ENCODE results near the gene RASSF4.

Gene RASSF4

GRCh38 chr10:44983066-44983894 is 23.7 kb downstream of the RASSF4 start:
- H3K36me3 Mint-ChIP-seq = no peaks in the 10 kb centered on the region

DNA sequence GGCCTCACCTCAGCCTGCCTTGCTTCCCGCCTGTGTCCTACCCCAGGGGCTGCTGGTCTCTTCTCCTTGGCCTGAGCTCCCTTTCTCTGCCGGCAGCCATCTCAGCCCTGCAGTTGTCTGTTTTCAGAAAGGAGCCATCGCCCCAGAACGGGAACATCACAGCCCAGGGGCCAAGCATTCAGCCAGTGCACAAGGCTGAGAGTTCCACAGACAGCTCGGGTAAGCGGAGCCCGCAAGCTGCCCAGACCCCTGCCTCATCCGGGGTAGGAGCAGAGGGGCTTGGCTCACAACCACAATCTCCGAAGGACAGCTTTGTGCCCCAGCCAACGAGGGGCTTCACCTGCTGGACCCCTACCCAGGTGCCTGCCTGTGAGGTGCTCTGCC is 24.3 kb downstream of the RASSF4 start:
- H3K36me3 Mint-ChIP-seq = no peaks in the 10 kb centered on the region
- no peak overlapping the region for H3K27ac Mint-ChIP-seq
- DNase-seq = no peak
- no peaks in the 10 kb centered on the region for H3K9me3 Mint-ChIP-seq
- peaks cover 2% of the 10 kb centered on the region for H3K4me1 Mint-ChIP-seq
- peaks cover 35% of the 10 kb centered on the region for H3K27me3 Mint-ChIP-seq
- CTCF ChIA-PET = no interaction called here
- H3K4me3 Mint-ChIP-seq = no peak overlapping the region

More at GRCh38 chr10:44983066-44983894, 23.7 kb downstream of the RASSF4 start:
- Mint-ChIP-seq H3K27me3 (peaks cover 34% of the 10 kb centered on the region), H3K4me3 (no peak overlapping the region), H3K4me1 (peaks cover 7% of the 10 kb centered on the region), H3K27ac (no peak overlapping the region), H3K9me3 (no peaks in the 10 kb centered on the region)
- no peak for DNase-seq
- CTCF ChIA-PET = no interaction called here

DNA sequence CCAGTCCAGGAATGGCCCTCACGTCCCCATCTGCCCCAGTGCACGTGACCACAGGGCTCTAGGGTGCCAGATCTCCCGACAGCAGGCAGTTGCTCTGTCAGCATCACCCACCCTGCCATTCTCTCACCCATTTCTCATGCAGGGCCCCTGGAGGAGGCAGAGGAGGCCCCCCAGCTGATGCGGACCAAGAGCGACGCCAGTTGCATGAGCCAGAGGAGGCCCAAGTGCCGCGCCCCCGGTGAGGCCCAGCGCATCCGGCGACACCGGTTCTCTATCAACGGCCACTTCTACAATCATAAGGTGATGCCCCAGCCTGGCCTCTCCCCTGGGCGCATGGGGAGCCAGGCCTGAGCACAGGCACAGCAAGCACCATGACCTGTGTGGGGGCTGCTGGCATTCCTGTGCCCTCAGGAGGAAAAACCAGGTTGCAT is 25.1 kb downstream of the RASSF4 start:
- no peak overlapping the region for H3K27ac Mint-ChIP-seq
- no peaks in the 10 kb centered on the region for H3K36me3 Mint-ChIP-seq
- no peaks in the 10 kb centered on the region for H3K9me3 Mint-ChIP-seq
- no peak for DNase-seq
- CTCF ChIA-PET = no interaction called here
- no peak overlapping the region for H3K4me3 Mint-ChIP-seq
- peaks cover 2% of the 10 kb centered on the region for H3K4me1 Mint-ChIP-seq
- H3K27me3 Mint-ChIP-seq = peaks cover 35% of the 10 kb centered on the region

GRCh38 chr10:44985175-44985681 is 25.6 kb downstream of the RASSF4 start:
- H3K27ac Mint-ChIP-seq = no peak overlapping the region
- CTCF ChIA-PET = no interaction called here
- H3K27me3 Mint-ChIP-seq = peaks cover 37% of the 10 kb centered on the region
- no peak for DNase-seq
- H3K36me3 Mint-ChIP-seq = no peaks in the 10 kb centered on the region
- no peaks in the 10 kb centered on the region for H3K9me3 Mint-ChIP-seq
- H3K4me3 Mint-ChIP-seq = no peak overlapping the region
- peaks cover 2% of the 10 kb centered on the region for H3K4me1 Mint-ChIP-seq

DNA sequence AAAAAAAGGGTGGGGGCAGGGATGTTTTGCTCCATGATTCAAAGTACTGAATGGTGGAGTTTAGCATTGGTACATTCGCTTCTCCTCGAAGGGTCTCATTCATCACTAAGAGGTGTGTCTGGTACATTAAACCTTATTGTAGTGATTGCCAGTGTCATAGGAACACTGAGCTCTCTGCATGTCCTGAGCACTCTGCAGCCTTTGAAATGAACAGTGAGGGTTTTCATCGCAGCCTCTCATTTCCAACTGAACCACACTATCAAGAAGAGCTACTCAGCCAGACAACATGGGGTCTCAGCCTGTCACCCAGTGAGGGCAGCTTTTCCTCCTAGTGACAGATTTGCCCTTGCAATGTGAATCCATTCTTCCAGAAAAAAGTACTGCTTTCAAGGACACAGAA is 26.6 kb downstream of the RASSF4 start:
- Mint-ChIP-seq H3K27ac (no peak overlapping the region), H3K4me3 (no peak overlapping the region), H3K9me3 (no peaks in the 10 kb centered on the region), H3K27me3 (peaks cover 41% of the 10 kb centered on the region), H3K4me1 (peaks cover 2% of the 10 kb centered on the region), H3K36me3 (no peaks in the 10 kb centered on the region)
- no peak for DNase-seq
- CTCF ChIA-PET = interaction anchor here (2.3 kb wide), 1 partner anchor 54 kb away, joined by 11 read pairs; no protein-coding TSS in a partner anchor

DNA sequence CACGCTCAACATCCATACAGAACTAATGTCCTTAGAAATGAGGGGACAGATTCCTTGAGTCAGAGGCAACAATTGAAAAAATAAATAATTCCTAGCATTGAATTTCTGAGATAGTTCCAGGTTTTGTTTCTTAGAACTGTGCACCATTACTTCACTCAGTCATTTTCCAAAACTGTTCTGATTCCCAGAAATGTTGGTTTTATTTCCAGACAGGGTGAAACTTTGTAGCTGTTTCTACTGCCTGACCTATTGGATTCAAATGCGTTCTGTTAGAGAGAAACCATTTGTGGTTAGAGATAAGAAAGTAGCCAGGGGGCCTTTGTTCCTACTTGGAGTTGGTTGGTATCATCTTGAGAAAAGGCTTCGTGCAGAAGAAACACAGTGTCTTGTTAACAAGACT is 27.1 kb downstream of the RASSF4 start:
- Mint-ChIP-seq H3K9me3 (no peaks in the 10 kb centered on the region), H3K27me3 (peaks cover 41% of the 10 kb centered on the region), H3K27ac (no peak overlapping the region), H3K4me1 (peaks cover 2% of the 10 kb centered on the region), H3K4me3 (no peak overlapping the region), H3K36me3 (no peaks in the 10 kb centered on the region)
- CTCF ChIA-PET = interaction anchor here (2.3 kb wide), 1 partner anchor 55 kb away, joined by 11 read pairs; no protein-coding TSS in a partner anchor
- DNase-seq = no peak

DNA sequence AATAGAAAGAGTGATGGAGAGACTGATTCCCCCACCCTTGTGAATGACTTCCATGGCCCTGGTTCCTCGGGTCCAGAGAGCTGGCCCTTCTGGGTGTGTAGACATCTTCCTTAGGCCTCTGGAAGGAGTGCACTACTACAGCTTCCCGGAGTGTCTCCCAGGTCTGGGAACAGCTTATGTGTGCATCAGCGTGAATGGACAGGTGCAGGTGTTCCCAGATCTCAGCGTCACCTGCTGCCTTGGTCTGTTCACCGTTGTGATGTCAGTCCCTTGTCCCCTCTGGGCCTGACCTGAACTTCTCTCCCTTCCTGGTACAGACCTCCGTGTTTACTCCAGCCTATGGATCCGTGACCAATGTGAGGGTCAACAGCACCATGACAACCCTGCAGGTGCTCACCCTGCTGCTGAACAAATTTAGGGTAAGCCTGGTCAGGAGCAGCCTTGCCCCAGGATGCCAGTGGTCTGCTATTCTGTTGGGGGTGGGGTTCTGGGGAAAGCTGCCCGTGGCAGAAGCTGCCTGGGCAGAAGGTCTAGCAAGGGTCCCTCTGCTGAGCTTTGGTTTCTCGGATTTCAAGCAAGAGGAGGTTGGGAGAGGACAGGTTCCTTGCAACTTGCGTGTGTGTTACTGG is 29.5 kb downstream of the RASSF4 start:
- CTCF ChIA-PET = interaction anchor here (0.8 kb wide), 1 partner anchor 56 kb away, joined by 3 read pairs; no protein-coding TSS in a partner anchor
- H3K36me3 Mint-ChIP-seq = no peaks in the 10 kb centered on the region

GRCh38 chr10:44989597-44990301 is 30.1 kb downstream of the RASSF4 start:
- Mint-ChIP-seq H3K27me3 (peaks cover 63% of the 10 kb centered on the region), H3K27ac (no peak overlapping the region), H3K4me1 (peaks cover 4% of the 10 kb centered on the region), H3K9me3 (no peaks in the 10 kb centered on the region), H3K36me3 (no peaks in the 10 kb centered on the region), H3K4me3 (no peak overlapping the region)
- DNase-seq = no peak
- CTCF ChIA-PET = interaction anchor here (0.5 to 1.3 kb wide), 4 partner anchors 11 to 416 kb away, joined by 3 to 6 read pairs (median 4); partner anchors contain the start of gene DEPP1

More for the DNA sequence above, 29.5 kb downstream of the RASSF4 start:
- no peak for DNase-seq
- Mint-ChIP-seq H3K27me3 (peaks cover 61% of the 10 kb centered on the region), H3K9me3 (no peaks in the 10 kb centered on the region), H3K4me3 (no peak overlapping the region), H3K4me1 (peaks cover 2% of the 10 kb centered on the region), H3K27ac (no peak overlapping the region)

GRCh38 chr10:44990302-44990655 is 30.7 kb downstream of the RASSF4 start:
- CTCF ChIA-PET = interaction anchor here (0.5 to 1.3 kb wide), 4 partner anchors 12 to 415 kb away, joined by 3 to 6 read pairs (median 4); partner anchors contain the start of gene DEPP1
- Mint-ChIP-seq H3K4me3 (no peak overlapping the region), H3K27ac (no peak overlapping the region), H3K27me3 (peaks cover 59% of the 10 kb centered on the region), H3K4me1 (peaks cover 10% of the 10 kb centered on the region), H3K9me3 (no peaks in the 10 kb centered on the region), H3K36me3 (no peaks in the 10 kb centered on the region)
- DNase-seq = no peak

DNA sequence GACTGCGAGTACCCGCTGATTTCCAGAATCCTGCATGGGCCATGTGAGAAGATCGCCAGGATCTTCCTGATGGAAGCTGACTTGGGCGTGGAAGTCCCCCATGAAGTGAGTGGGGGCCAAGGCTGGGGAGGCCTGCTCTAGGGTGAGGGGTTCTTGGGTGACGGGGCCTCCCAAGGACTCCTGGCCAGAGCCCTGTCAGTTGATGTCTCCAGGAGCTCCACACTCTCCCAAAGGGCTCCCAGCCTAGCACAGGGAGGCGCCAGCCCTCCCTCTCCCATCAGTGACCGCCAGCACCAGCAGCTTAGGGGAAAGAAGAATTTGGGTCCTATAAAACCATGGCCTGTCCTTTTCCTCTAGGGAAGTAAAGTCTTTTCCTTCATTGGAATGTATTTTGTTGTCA is 31.4 kb downstream of the RASSF4 start:
- Mint-ChIP-seq H3K27me3 (peaks cover 55% of the 10 kb centered on the region), H3K4me3 (no peak overlapping the region), H3K36me3 (no peaks in the 10 kb centered on the region), H3K9me3 (no peaks in the 10 kb centered on the region), H3K27ac (no peak overlapping the region), H3K4me1 (peaks cover 17% of the 10 kb centered on the region)
- DNase-seq = no peak
- CTCF ChIA-PET = interaction anchor here (1.1 to 1.9 kb wide), 3 partner anchors 57 to 58 kb away, joined by 3 to 9 read pairs (median 5); no protein-coding TSS in a partner anchor

DNA sequence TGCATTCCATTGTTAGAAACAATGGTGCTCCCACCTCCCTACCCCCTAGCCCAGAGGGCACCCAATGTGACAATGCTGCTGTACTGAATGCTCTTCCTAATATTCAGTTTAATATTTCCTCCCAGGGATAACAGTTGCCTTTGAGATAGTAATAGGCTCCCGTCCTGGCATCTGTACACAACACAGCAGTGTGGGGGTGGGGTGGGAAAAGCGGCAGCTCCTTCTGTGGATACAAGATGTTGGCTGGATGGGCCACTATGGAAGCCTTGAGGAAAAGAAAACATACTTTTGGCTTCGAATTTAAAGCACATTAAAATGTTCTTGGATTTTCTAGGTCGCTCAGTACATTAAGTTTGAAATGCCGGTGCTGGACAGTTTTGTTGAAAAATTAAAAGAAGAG is 32.0 kb downstream of the RASSF4 start:
- H3K9me3 Mint-ChIP-seq = no peaks in the 10 kb centered on the region
- H3K4me1 Mint-ChIP-seq = peaks cover 21% of the 10 kb centered on the region
- no peak overlapping the region for H3K27ac Mint-ChIP-seq
- no peaks in the 10 kb centered on the region for H3K36me3 Mint-ChIP-seq
- CTCF ChIA-PET = interaction anchor here (1.9 kb wide), 1 partner anchor 59 kb away, joined by 9 read pairs; no protein-coding TSS in a partner anchor
- H3K27me3 Mint-ChIP-seq = peaks cover 50% of the 10 kb centered on the region
- no peak for DNase-seq
- H3K4me3 Mint-ChIP-seq = no peak overlapping the region

DNA sequence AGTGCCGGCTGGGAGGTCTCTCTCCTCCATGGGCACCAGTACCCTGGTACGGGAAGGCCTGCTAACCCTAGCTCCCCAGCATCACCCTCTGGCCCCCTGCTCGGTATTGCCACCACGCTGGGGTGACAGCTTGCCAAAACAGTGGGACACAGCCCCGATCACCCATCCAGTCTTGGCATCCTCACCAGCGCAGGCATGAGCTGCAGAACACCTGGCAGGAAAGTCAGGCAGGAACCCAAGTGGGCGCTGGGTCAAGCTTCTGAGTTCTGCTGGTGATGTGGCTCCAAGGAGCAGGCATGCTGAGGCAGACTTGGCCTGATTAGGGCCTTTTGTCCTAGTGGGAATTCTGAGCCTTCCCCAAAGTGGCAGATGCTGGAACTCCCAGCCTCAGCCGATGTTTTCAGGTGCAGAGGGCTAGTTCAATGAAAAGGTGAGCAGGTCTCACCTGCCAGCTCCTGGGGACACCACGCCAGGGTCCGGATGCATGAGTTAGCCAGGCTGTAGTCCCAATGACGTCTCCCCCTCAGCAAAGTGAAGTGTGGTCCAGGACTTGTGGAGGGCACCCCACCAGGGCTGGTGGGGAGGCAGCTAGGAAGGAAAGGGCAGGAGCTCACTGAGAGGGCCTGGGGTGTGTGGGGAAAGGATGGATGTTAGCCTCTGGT is 32.6 kb downstream of the RASSF4 start:
- CTCF ChIA-PET = interaction anchor here (1.9 kb wide), 1 partner anchor 60 kb away, joined by 9 read pairs; no protein-coding TSS in a partner anchor
- no peak for DNase-seq
- Mint-ChIP-seq H3K4me1 (peaks cover 26% of the 10 kb centered on the region), H3K9me3 (no peaks in the 10 kb centered on the region), H3K27ac (no peak overlapping the region), H3K4me3 (no peak overlapping the region), H3K27me3 (peaks cover 51% of the 10 kb centered on the region), H3K36me3 (no peaks in the 10 kb centered on the region)

- no peaks in the 10 kb centered on the region for H3K9me3 Mint-ChIP-seq
- H3K4me1 Mint-ChIP-seq = peaks cover 26% of the 10 kb centered on the region
- H3K36me3 Mint-ChIP-seq = no peaks in the 10 kb centered on the region
- H3K4me3 Mint-ChIP-seq = no peak overlapping the region
- H3K27ac Mint-ChIP-seq = no peak overlapping the region
- CTCF ChIA-PET = interaction anchor here (1.9 kb wide), 1 partner anchor 60 kb away, joined by 9 read pairs; no protein-coding TSS in a partner anchor
- no peak for DNase-seq
- H3K27me3 Mint-ChIP-seq = peaks cover 53% of the 10 kb centered on the region
Observed at GRCh38 chr10:44992732-44993225, 33.2 kb downstream of the RASSF4 start.

Data from activated naive CD4-positive, alpha-beta T cell treated with anti-CD3 and anti-CD28 coated beads, Interleukin-2, amount 10 ng/mL, durations not matched to agents 7 days and 5 days (primary cell).